Measurements from ENCODE around the gene CENPX. TPM values are rescaled to one million over a fixed set of nuclear protein-coding genes. Genes with fewer than 3 reads are reported as not detected.

CENPX gene
- total RNA-seq, 1 donor from 2014 or later: 30.5 TPM

- intact Hi-C loops (cut with DNase I): no loop called here
- ATAC-seq (no peak), DNase-seq (ENCODE audit: missing footprints) (peak; percentile 40)
These were observed 34.3 kb upstream of the CENPX start for GRCh38 chr17:82056729-82057621.

- peak; percentile 54 for DNase-seq (ENCODE audit: missing footprints)
- no peak for ATAC-seq
- intact Hi-C loops (cut with DNase I): no loop called here
These were observed 33.5 kb upstream of the CENPX start for GRCh38 chr17:82055965-82056728.

GRCh38 chr17:82055023-82055964 lies 32.6 kb upstream of the CENPX start:
- peak; percentile 32 for DNase-seq (ENCODE audit: missing footprints)
- no peak for ATAC-seq
- intact Hi-C loops (cut with DNase I): no loop called here

- DNase-seq (ENCODE audit: missing footprints): peak; percentile 40
- no peak for ATAC-seq
- intact Hi-C loops (cut with DNase I): no loop called here
These were observed 31.8 kb upstream of the CENPX start for GRCh38 chr17:82054351-82055022.

- intact Hi-C loops (cut with DNase I): no loop called here
- DNase-seq (ENCODE audit: missing footprints): peak; percentile 48
- ATAC-seq: no peak
These were observed 31.0 kb upstream of the CENPX start for GRCh38 chr17:82053556-82054263.

- DNase-seq (ENCODE audit: missing footprints): peak; percentile 32
- no peak for ATAC-seq
- intact Hi-C loops (cut with DNase I): no loop called here
These were observed 30.5 kb upstream of the CENPX start for GRCh38 chr17:82053130-82053529.

GRCh38 chr17:82052638-82053059 lies 30.0 kb upstream of the CENPX start:
- ATAC-seq (no peak), DNase-seq (ENCODE audit: missing footprints) (no peak)
- intact Hi-C loops (cut with DNase I): no loop called here

- intact Hi-C loops (cut with DNase I): no loop called here
- peak; percentile 65 for ATAC-seq
- peak; percentile 92 for DNase-seq (ENCODE audit: missing footprints)
These were observed 29.3 kb upstream of the CENPX start, which contains the start of the genes GPS1 and RFNG for GRCh38 chr17:82051776-82052637. TSS of gene GPS1 (plus strand) at chr17:82051898. CDS start at chr17:82051932, 34 bp downstream. TSS of gene RFNG (minus strand) at chr17:82051811. CDS start at chr17:82051766, 45 bp downstream.

GRCh38 chr17:82050761-82051641 lies 28.3 kb upstream of the CENPX start:
- DNase-seq (ENCODE audit: missing footprints) (peak; percentile 73), ATAC-seq (peak; percentile 15)
- intact Hi-C loops (cut with DNase I): no loop called here

- intact Hi-C loops (cut with DNase I): no loop called here
- DNase-seq (ENCODE audit: missing footprints) (peak; percentile 30), ATAC-seq (no peak)
These were observed 27.6 kb upstream of the CENPX start for GRCh38 chr17:82050152-82050760.

GRCh38 chr17:82049521-82049971 lies 26.9 kb upstream of the CENPX start:
- DNase-seq (ENCODE audit: missing footprints) (peak; percentile 56), ATAC-seq (no peak)
- intact Hi-C loops (cut with DNase I): no loop called here

- intact Hi-C loops (cut with DNase I): no loop called here
- DNase-seq (ENCODE audit: missing footprints): no peak
- ATAC-seq: no peak
These were observed 26.4 kb upstream of the CENPX start for GRCh38 chr17:82049106-82049505.

- intact Hi-C loops (cut with DNase I): no loop called here
These were observed 25.9 kb upstream of the CENPX start for GRCh38 chr17:82048571-82048971.

GRCh38 chr17:82047914-82048570 lies 25.4 kb upstream of the CENPX start:
- ATAC-seq (no peak), DNase-seq (ENCODE audit: missing footprints) (no peak)
- intact Hi-C loops (cut with DNase I): no loop called here

More at GRCh38 chr17:82048571-82048971, 25.9 kb upstream of the CENPX start:
- DNase-seq (ENCODE audit: missing footprints) (no peak), ATAC-seq (no peak)

- ATAC-seq (no peak), DNase-seq (ENCODE audit: missing footprints) (no peak)
- intact Hi-C loops (cut with DNase I): no loop called here
These were observed 24.7 kb upstream of the CENPX start for GRCh38 chr17:82047379-82047778.
